Neural cell (in vitro differentiated cells): ENCODE measurements around the gene CYGB. TPM values are rescaled to one million over a fixed set of nuclear protein-coding genes. Genes with fewer than 3 reads are reported as not detected.
"Not testable (repeated sequence)": the region's sequence is repeated elsewhere in the genome, so short reads cannot be mapped to it uniquely, and the experiment has no call there.

Source experiments
- H2AFZ ChIP-seq: fragments of 200-600, 300-800 bp; sonication (generic), shearing (Covaris generic); 2 replicates; pipeline ENCODE4 v1.6.0; 2014; ENCODE audit warnings: low read depth, mild to moderate bottlenecking, antibody characterized with exemption, low read length, moderate library complexity
- H3F3A ChIP-seq: fragments of 200-600 bp; shearing (Covaris generic); 2 replicates; pipeline ENCODE4 v1.6.1; 2016; ENCODE audit warnings: mild to moderate bottlenecking, moderate library complexity, mixed read lengths, antibody characterized with exemption, low read length; ENCODE audit not compliant: insufficient read depth, poor library complexity, severe bottlenecking
- H3K27ac ChIP-seq: fragments of 200-600, 300-800 bp; sonication (generic), shearing (Covaris generic); 2 replicates; pipeline ENCODE4 v1.5.1; 2014; ENCODE audit warnings: mild to moderate bottlenecking, low read length, moderate library complexity
- H3K27me3 ChIP-seq: fragments of 300-800, 200-600 bp; sonication (generic), shearing (Covaris generic); 2 replicates; pipeline ENCODE4 v1.6.0; 2014; ENCODE audit warnings: mild to moderate bottlenecking, low read depth, low read length, moderate library complexity; ENCODE audit not compliant: insufficient read depth
- H3K36me3 ChIP-seq: fragments of 300-800, 200-600 bp; sonication (generic), shearing (Covaris generic); 2 replicates; pipeline ENCODE4 v1.5.1; 2014; ENCODE audit warnings: mild to moderate bottlenecking, antibody characterized with exemption, low read length, moderate library complexity; ENCODE audit not compliant: insufficient read depth
- H3K4me2 ChIP-seq: fragments of 300-800, 200-600 bp; sonication (generic), shearing (Covaris generic); 2 replicates; pipeline ENCODE4 v1.6.0; 2014; ENCODE audit warnings: mild to moderate bottlenecking, low read length
- H3K4me3 ChIP-seq: fragments of 300-800, 200-600 bp; sonication (generic), shearing (Covaris generic); 2 replicates; pipeline ENCODE4 v1.5.1; 2014; ENCODE audit warnings: mild to moderate bottlenecking, low read length, moderate library complexity
- H3K79me2 ChIP-seq: fragments of 200-600 bp; shearing (Covaris generic); replicated peaks from 2 replicates; pipeline ENCODE4 v1.6.0; 2014; ENCODE audit warnings: mild to moderate bottlenecking, low read length, moderate library complexity; ENCODE audit not compliant: insufficient read depth
- H3K9ac ChIP-seq: fragments of 300-800, 200-600 bp; sonication (generic), shearing (Covaris generic); 2 replicates; pipeline ENCODE4 v1.6.1; 2016; ENCODE audit warnings: mild to moderate bottlenecking, low read length, mixed read lengths
- H3K9me2 ChIP-seq: fragments of 200-600 bp; shearing (Covaris generic); 2 replicates; pipeline ENCODE4 v1.6.1; 2016; ENCODE audit warnings: mild to moderate bottlenecking, low read length, mixed read lengths; ENCODE audit not compliant: insufficient read depth
- H3K9me3 ChIP-seq: fragments of 200-600, 300-800 bp; sonication (generic), shearing (Covaris generic); 2 replicates; pipeline ENCODE4 v1.6.1; 2016; ENCODE audit warnings: mild to moderate bottlenecking, mixed run types, low read length, moderate library complexity, mixed read lengths
- H4K20me1 ChIP-seq: fragments of 200-600 bp; shearing (Covaris generic); 2 replicates; pipeline ENCODE4 v1.6.1; 2016; ENCODE audit warnings: mild to moderate bottlenecking, mixed run types; ENCODE audit not compliant: insufficient read depth
- EP300 ChIP-seq: fragments of 450-650 bp; conservative IDR thresholded peaks from 2 replicates; pipeline ENCODE4 v1.6.1; 2014; ENCODE audit warnings: antibody characterized with exemption, mild to moderate bottlenecking, moderate library complexity; ENCODE audit not compliant: poor library complexity, severe bottlenecking
- EZH2 ChIP-seq: fragments of 200-600, 300-800 bp; shearing (Covaris generic), sonication (generic); IDR thresholded peaks from 2 replicates; pipeline ENCODE4 v1.6.1; 2014; ENCODE audit warnings: antibody characterized with exemption, low read length, borderline replicate concordance, mild to moderate bottlenecking; ENCODE audit not compliant: insufficient read depth, poor library complexity, severe bottlenecking
- MXI1 ChIP-seq: fragments of 450-650 bp; conservative IDR thresholded peaks from 2 replicates; pipeline ENCODE4 v1.6.1; 2014; ENCODE audit warnings: antibody characterized with exemption, mild to moderate bottlenecking; ENCODE audit not compliant: poor library complexity, severe bottlenecking
- POLR2AphosphoS5 ChIP-seq: IDR thresholded peaks from 2 replicates; pipeline ENCODE4 v1.6.1; 2012
- RAD21 ChIP-seq: fragments of 450-650 bp; conservative IDR thresholded peaks from 2 replicates; pipeline ENCODE4 v1.6.1; 2014; ENCODE audit warnings: antibody characterized with exemption, mild to moderate bottlenecking, moderate library complexity
- SMC3 ChIP-seq: fragments of 450-650 bp; conservative IDR thresholded peaks from 2 replicates; pipeline ENCODE4 v1.6.1; 2014; ENCODE audit warnings: antibody characterized with exemption, mild to moderate bottlenecking, moderate library complexity; ENCODE audit not compliant: poor library complexity
- TAF1 ChIP-seq: IDR thresholded peaks from 2 replicates; pipeline ENCODE4 v1.6.1; 2012; ENCODE audit warnings: low read depth
- polyA plus RNA-seq: library from polyadenylated mRNA; depleted of rRNA; stranded (reverse); fragments of >200 nt; gene quantifications from 2 replicates; pipeline ENCODE4 v1.2.3, GENCODE V29; 2014
- TF ChIP-seq, protein P1 (sequence below): IDR thresholded peaks from 2 replicates; pipeline ENCODE4 v1.6.1; 2012; ENCODE audit warnings: borderline replicate concordance
- TF ChIP-seq, protein P2 (sequence below): fragments of 450-650 bp; IDR thresholded peaks from 2 replicates; pipeline ENCODE4 v1.5.1; 2014; ENCODE audit warnings: antibody characterized with exemption, mild to moderate bottlenecking, moderate library complexity; ENCODE audit not compliant: poor library complexity, severe bottlenecking

Gene CYGB
- polyA plus RNA-seq, 1 donor from 2014 or later, result 12.9 TPM

DNA sequence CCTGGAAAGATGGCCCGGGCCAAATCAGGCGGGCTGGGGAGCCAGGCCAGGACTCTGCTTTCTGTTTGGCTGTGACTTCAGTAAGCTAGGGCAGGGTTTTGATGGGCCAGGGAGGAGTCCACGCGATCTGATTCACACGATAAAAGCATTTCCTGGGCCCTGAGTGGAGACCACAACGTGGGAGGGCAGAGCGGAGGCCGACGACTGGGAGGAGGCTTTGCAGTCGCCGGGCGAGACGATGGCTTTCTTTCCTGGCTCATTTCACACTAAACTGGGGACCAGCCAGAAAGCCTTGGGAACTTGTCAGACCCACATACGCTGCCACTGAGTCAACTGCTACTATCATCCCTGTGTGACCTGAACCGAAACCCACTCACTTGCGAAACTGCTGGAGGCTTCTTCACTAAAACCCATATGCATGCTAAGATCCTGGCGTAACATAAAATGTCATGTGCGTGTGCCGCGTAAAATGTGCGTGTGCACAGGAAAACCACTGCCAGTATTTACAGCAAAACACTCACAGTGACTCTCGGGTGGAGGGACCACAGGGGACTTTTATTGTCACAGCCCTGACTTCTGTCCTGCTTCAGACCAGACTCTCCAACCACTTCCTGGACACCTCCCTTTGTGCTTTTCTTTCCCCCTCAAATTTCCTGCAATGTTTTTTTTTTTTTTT is 22.1 kb downstream of the CYGB start:
- no peak overlapping the region for H3K9ac ChIP-seq
- H3K9me2 ChIP-seq, result no peaks in the 10 kb centered on the region
- no peaks in the 10 kb centered on the region for H3K9me3 ChIP-seq
- no peak overlapping the region for H3K27ac ChIP-seq
- TF ChIP-seq EZH2 (no peak), SMC3 (no peak), RAD21 (no peak), MXI1 (no peak), EP300 (no peak), POLR2AphosphoS5 (no peak), TAF1 (no peak)
- TF ChIP-seq, protein P1, sequence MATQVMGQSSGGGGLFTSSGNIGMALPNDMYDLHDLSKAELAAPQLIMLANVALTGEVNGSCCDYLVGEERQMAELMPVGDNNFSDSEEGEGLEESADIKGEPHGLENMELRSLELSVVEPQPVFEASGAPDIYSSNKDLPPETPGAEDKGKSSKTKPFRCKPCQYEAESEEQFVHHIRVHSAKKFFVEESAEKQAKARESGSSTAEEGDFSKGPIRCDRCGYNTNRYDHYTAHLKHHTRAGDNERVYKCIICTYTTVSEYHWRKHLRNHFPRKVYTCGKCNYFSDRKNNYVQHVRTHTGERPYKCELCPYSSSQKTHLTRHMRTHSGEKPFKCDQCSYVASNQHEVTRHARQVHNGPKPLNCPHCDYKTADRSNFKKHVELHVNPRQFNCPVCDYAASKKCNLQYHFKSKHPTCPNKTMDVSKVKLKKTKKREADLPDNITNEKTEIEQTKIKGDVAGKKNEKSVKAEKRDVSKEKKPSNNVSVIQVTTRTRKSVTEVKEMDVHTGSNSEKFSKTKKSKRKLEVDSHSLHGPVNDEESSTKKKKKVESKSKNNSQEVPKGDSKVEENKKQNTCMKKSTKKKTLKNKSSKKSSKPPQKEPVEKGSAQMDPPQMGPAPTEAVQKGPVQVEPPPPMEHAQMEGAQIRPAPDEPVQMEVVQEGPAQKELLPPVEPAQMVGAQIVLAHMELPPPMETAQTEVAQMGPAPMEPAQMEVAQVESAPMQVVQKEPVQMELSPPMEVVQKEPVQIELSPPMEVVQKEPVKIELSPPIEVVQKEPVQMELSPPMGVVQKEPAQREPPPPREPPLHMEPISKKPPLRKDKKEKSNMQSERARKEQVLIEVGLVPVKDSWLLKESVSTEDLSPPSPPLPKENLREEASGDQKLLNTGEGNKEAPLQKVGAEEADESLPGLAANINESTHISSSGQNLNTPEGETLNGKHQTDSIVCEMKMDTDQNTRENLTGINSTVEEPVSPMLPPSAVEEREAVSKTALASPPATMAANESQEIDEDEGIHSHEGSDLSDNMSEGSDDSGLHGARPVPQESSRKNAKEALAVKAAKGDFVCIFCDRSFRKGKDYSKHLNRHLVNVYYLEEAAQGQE, result no peak
- TF ChIP-seq, protein P2, sequence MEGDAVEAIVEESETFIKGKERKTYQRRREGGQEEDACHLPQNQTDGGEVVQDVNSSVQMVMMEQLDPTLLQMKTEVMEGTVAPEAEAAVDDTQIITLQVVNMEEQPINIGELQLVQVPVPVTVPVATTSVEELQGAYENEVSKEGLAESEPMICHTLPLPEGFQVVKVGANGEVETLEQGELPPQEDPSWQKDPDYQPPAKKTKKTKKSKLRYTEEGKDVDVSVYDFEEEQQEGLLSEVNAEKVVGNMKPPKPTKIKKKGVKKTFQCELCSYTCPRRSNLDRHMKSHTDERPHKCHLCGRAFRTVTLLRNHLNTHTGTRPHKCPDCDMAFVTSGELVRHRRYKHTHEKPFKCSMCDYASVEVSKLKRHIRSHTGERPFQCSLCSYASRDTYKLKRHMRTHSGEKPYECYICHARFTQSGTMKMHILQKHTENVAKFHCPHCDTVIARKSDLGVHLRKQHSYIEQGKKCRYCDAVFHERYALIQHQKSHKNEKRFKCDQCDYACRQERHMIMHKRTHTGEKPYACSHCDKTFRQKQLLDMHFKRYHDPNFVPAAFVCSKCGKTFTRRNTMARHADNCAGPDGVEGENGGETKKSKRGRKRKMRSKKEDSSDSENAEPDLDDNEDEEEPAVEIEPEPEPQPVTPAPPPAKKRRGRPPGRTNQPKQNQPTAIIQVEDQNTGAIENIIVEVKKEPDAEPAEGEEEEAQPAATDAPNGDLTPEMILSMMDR, result no peak
- H3K79me2 ChIP-seq, result no peaks in the 10 kb centered on the region
- H3K4me2 ChIP-seq, result no peak overlapping the region
- H2AFZ ChIP-seq, result no peak overlapping the region
- H3K4me3 ChIP-seq, result no peak overlapping the region
- no peaks in the 10 kb centered on the region for H3K27me3 ChIP-seq
- H3K36me3 ChIP-seq, result no peaks in the 10 kb centered on the region
- H3F3A ChIP-seq, result no peaks in the 10 kb centered on the region
- no peaks in the 10 kb centered on the region for H4K20me1 ChIP-seq

DNA sequence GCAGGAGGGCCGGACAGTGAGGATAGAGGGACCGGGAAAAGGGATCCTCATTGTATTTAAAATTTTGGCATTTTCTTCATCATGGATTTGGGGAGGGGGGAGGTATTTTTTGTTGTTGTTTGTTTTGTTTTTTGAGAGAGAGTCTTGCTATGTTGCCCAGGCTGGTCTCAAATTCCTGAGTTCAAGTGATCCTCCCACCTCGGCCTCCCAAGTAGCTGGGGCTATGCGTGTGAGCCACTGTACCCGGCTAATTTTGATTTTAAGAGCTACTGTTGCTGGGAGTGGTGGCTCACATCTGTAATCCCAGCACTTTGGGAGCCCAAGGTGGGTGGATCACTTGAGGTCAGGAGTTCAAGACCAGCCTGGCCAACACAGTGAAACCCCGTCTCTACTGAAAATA is 23.2 kb downstream of the CYGB start:
- not testable (repeated sequence) for H3K9ac ChIP-seq, H3K4me3 ChIP-seq, H3F3A ChIP-seq, H3K9me2 ChIP-seq, H4K20me1 ChIP-seq, H3K36me3 ChIP-seq, H3K4me2 ChIP-seq, H2AFZ ChIP-seq, H3K79me2 ChIP-seq, H3K27ac ChIP-seq, H3K9me3 ChIP-seq, H3K27me3 ChIP-seq

DNA sequence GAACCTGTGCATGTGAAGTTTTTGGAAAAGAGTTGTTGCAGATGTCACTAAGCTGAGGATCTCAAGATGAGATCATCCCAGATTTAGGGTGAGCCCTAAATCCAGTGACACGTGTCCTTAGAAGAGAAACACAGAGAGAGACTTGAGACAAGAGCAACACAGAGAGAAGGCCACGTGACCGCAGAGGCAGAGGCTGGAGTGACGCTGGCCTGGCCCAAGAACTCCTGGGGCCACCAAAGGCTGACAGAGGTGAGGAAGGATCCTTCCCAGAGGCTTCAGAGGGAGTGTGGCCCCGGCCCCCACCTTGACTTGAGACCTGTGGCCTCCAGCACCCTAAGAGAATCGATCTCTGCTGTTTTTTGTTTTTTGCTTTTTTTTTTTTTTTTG is 24.2 kb downstream of the CYGB start:
- Histone ChIP-seq H3K4me3 (no peak overlapping the region), H2AFZ (no peak overlapping the region), H4K20me1 (no peaks in the 10 kb centered on the region), H3F3A (no peaks in the 10 kb centered on the region), H3K4me2 (no peak overlapping the region), H3K27me3 (no peaks in the 10 kb centered on the region), H3K9ac (no peak overlapping the region), H3K79me2 (no peaks in the 10 kb centered on the region), H3K27ac (no peak overlapping the region), H3K36me3 (no peaks in the 10 kb centered on the region), H3K9me2 (no peaks in the 10 kb centered on the region), H3K9me3 (no peaks in the 10 kb centered on the region)
- no peak for TF ChIP-seq POLR2AphosphoS5
